Neural progenitor cell (in vitro differentiated cells): Measurements from ENCODE around the gene JCAD. TPM values are rescaled to one million over a fixed set of nuclear protein-coding genes. Genes with fewer than 3 reads are reported as not detected.

ENCODE experiments used
- DNase-seq: peaks from one replicate; pipeline ENCODE4 v3.0.0-alpha.2; 2016; ENCODE audit warnings: low spot score
- H2AFZ ChIP-seq: fragments of 200-600 bp; sonication (generic); replicated peaks from 2 replicates; pipeline ENCODE4 v1.6.1; 2016; ENCODE audit warnings: antibody characterized with exemption
- H3F3A ChIP-seq: fragments of 200-600 bp; sonication (generic); 2 replicates; pipeline ENCODE4 v1.6.1; 2016; ENCODE audit warnings: antibody characterized with exemption, low read depth
- H3K27ac ChIP-seq: fragments of 200-600 bp; sonication (generic); 2 replicates; pipeline ENCODE4 v1.5.1; 2016; ENCODE audit warnings: mild to moderate bottlenecking
- H3K27me3 ChIP-seq: fragments of 200-600 bp; sonication (generic); 2 replicates; pipeline ENCODE4 v1.6.1; 2016; ENCODE audit warnings: mild to moderate bottlenecking, moderate library complexity
- H3K36me3 ChIP-seq: fragments of 200-600 bp; sonication (generic); 2 replicates; pipeline ENCODE4 v1.5.1; 2016
- H3K4me1 ChIP-seq: fragments of 200-600 bp; sonication (generic); 2 replicates; pipeline ENCODE4 v1.6.1; 2016; ENCODE audit warnings: mixed run types
- H3K4me2 ChIP-seq: fragments of 200-600 bp; sonication (generic); 2 replicates; pipeline ENCODE4 v1.6.1; 2016
- H3K4me3 ChIP-seq: fragments of 200-600 bp; sonication (generic); 2 replicates; pipeline ENCODE4 v1.5.1; 2016
- H3K79me2 ChIP-seq: fragments of 200-600 bp; sonication (generic); 2 replicates; pipeline ENCODE4 v1.6.1; 2016; ENCODE audit warnings: low read depth
- H3K9ac ChIP-seq: fragments of 200-600 bp; sonication (generic); 2 replicates; pipeline ENCODE4 v1.6.1; 2016
- H3K9me3 ChIP-seq: fragments of 200-600 bp; sonication (generic); 2 replicates; pipeline ENCODE4 v1.5.1; 2016; ENCODE audit warnings: low read depth
- H4K20me1 ChIP-seq: fragments of 200-600 bp; sonication (generic); 2 replicates; pipeline ENCODE4 v1.6.1; 2016; ENCODE audit warnings: low read depth
- H3K27ac Mint-ChIP-seq: 3 replicates; pipeline ENCODE4 v1.8.0; 2021; ENCODE audit warnings: mixed read lengths
- H3K27me3 Mint-ChIP-seq: 2 replicates; pipeline ENCODE4 v1.8.0; 2022; ENCODE audit warnings: low read depth, mild to moderate bottlenecking, inconsistent platforms, moderate library complexity, mixed read lengths; ENCODE audit not compliant: insufficient read depth
- H3K36me3 Mint-ChIP-seq: 3 replicates; pipeline ENCODE4 v1.8.0; 2021; ENCODE audit warnings: mixed read lengths
- H3K4me1 Mint-ChIP-seq: 3 replicates; pipeline ENCODE4 v1.8.0; 2021; ENCODE audit warnings: mixed read lengths
- H3K4me3 Mint-ChIP-seq: 3 replicates; pipeline ENCODE4 v1.8.0; 2021; ENCODE audit warnings: mild to moderate bottlenecking, moderate library complexity, mixed read lengths
- H3K9me3 Mint-ChIP-seq: 3 replicates; pipeline ENCODE4 v1.8.0; 2020; ENCODE audit warnings: mixed read lengths
- EZH2 ChIP-seq: fragments of 200-600 bp; sonication (generic); IDR thresholded peaks from 2 replicates; pipeline ENCODE4 v1.6.1; 2017; ENCODE audit warnings: antibody characterized with exemption, mild to moderate bottlenecking, moderate library complexity
- EZH2phosphoT487 ChIP-seq: fragments of 200-600 bp; sonication (generic); IDR thresholded peaks from 2 replicates; pipeline ENCODE4 v1.6.1; 2017; ENCODE audit warnings: antibody characterized with exemption
- total RNA-seq: library from RNA; depleted of rRNA; stranded (reverse); fragments of >200 nt; gene quantifications from 2 replicates; pipeline ENCODE4 v1.2.3, GENCODE V29; 2015; ENCODE audit warnings: low replicate concordance
- TF ChIP-seq, protein P1 (sequence below): fragments of 200-600 bp; sonication (generic); IDR thresholded peaks from 2 replicates; pipeline ENCODE4 v1.5.1; 2017; ENCODE audit warnings: antibody characterized with exemption, mild to moderate bottlenecking

Gene JCAD
- total RNA-seq, 1 donor from 2014 or later, result 1.3 TPM

DNA sequence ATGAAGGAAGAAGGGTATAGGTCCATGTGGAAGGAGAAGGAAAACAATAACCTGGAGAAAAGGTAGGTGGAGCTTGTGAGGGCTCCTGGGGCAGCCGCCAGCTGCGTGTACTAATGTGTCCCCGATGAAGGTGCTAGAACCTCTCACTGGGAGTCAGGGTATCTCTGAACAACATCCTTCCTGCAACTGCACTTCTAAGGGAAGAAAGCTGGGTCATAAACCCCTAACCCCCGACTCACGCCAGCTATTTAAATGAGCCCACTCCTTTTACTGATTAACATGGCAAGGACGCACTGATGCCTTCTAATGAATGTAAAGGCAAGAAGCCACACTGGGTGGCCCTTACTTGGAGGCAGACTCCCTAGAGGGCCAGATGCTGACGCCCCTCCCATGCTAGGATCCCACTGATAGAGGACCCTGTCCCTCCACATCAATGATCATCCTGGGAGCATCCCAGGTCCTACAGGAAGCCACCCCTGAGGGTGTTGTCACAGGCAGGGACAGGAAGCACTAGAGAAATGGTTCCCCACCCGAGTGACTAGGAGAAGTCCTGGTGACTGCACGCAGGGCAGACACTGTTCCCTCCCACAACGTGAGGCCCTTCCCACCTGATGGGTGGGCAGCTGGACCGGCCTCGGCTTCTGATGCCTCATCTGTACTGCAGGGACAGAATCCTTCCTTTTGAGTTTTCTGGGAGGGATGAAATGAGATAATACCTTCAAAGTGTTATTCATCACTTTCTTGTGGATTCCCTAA lies 20.4 kb downstream of the JCAD start:
- H3K9me3 ChIP-seq, result no peaks in the 10 kb centered on the region
- peaks cover 12% of the 10 kb centered on the region for H3K4me1 ChIP-seq
- no peaks in the 10 kb centered on the region for H3K36me3 ChIP-seq
- H2AFZ ChIP-seq, result no peak overlapping the region
- H3K27ac Mint-ChIP-seq, result no peak overlapping the region
- peaks cover 13% of the 10 kb centered on the region for H3K4me1 Mint-ChIP-seq
- no peak overlapping the region for H3K4me2 ChIP-seq
- TF ChIP-seq EZH2, result no peak
- TF ChIP-seq, protein P1, sequence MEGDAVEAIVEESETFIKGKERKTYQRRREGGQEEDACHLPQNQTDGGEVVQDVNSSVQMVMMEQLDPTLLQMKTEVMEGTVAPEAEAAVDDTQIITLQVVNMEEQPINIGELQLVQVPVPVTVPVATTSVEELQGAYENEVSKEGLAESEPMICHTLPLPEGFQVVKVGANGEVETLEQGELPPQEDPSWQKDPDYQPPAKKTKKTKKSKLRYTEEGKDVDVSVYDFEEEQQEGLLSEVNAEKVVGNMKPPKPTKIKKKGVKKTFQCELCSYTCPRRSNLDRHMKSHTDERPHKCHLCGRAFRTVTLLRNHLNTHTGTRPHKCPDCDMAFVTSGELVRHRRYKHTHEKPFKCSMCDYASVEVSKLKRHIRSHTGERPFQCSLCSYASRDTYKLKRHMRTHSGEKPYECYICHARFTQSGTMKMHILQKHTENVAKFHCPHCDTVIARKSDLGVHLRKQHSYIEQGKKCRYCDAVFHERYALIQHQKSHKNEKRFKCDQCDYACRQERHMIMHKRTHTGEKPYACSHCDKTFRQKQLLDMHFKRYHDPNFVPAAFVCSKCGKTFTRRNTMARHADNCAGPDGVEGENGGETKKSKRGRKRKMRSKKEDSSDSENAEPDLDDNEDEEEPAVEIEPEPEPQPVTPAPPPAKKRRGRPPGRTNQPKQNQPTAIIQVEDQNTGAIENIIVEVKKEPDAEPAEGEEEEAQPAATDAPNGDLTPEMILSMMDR, result no peak
- no peak for TF ChIP-seq EZH2phosphoT487
- H3K36me3 Mint-ChIP-seq, result peaks cover 5% of the 10 kb centered on the region
- H3K27me3 Mint-ChIP-seq, result peaks cover 2% of the 10 kb centered on the region
- no peaks in the 10 kb centered on the region for H3K9me3 Mint-ChIP-seq
- H3K27ac ChIP-seq, result no peak overlapping the region
- H3K4me3 ChIP-seq, result no peak overlapping the region
- no peak for DNase-seq
- no peak overlapping the region for H3K4me3 Mint-ChIP-seq
- H3K79me2 ChIP-seq, result no peaks in the 10 kb centered on the region
- no peaks in the 10 kb centered on the region for H4K20me1 ChIP-seq
- no peaks in the 10 kb centered on the region for H3K27me3 ChIP-seq
- no peak overlapping the region for H3K9ac ChIP-seq
- no peaks in the 10 kb centered on the region for H3F3A ChIP-seq

GRCh38 chr10:30037620-30038336 lies 21.6 kb downstream of the JCAD start:
- Mint-ChIP-seq H3K27me3 (peaks cover 2% of the 10 kb centered on the region), H3K4me1 (peaks cover 18% of the 10 kb centered on the region), H3K27ac (no peak overlapping the region), H3K9me3 (no peaks in the 10 kb centered on the region), H3K36me3 (peaks cover 5% of the 10 kb centered on the region), H3K4me3 (no peak overlapping the region)
- Histone ChIP-seq H3F3A (no peaks in the 10 kb centered on the region), H3K9me3 (no peaks in the 10 kb centered on the region), H3K79me2 (no peaks in the 10 kb centered on the region), H3K4me3 (no peak overlapping the region), H3K27me3 (no peaks in the 10 kb centered on the region), H3K27ac (no peak overlapping the region), H3K4me2 (no peak overlapping the region), H3K9ac (no peak overlapping the region), H3K36me3 (no peaks in the 10 kb centered on the region), H4K20me1 (no peaks in the 10 kb centered on the region), H2AFZ (no peak overlapping the region), H3K4me1 (peaks cover 12% of the 10 kb centered on the region)
- DNase-seq, result no peak
- TF ChIP-seq EZH2phosphoT487, result no peak
- TF ChIP-seq, protein P1, result no peak
- no peak for TF ChIP-seq EZH2

DNA sequence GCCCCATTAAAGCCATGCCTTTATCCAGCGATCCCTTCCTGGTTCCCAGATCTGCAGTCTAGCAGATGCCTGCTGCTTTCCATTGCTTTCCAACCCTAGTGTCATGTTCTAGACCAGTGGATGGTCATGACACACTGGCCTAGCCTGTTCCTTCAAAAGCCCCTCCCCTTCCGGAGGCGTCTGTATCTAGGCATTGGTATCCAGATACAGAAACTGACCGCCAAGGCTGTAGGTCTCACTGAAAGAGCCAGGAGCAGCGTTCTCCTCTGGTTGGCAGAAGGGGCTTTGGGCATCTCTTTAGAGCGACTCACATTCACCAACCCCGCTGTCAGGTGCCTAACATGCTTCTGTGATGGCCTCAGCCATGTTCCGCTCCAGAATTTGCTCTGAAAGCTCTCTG lies 22.6 kb downstream of the JCAD start:
- Histone ChIP-seq H3K79me2 (no peaks in the 10 kb centered on the region), H3K36me3 (no peaks in the 10 kb centered on the region), H3K27ac (no peak overlapping the region), H3K9me3 (no peaks in the 10 kb centered on the region), H3K9ac (no peak overlapping the region), H3K4me3 (no peak overlapping the region), H2AFZ (no peak overlapping the region), H3F3A (no peaks in the 10 kb centered on the region), H4K20me1 (no peaks in the 10 kb centered on the region), H3K4me2 (no peak overlapping the region), H3K27me3 (no peaks in the 10 kb centered on the region), H3K4me1 (peaks cover 12% of the 10 kb centered on the region)
- H3K9me3 Mint-ChIP-seq, result no peaks in the 10 kb centered on the region
- DNase-seq, result no peak
- no peak overlapping the region for H3K4me3 Mint-ChIP-seq
- H3K27me3 Mint-ChIP-seq, result peaks cover 2% of the 10 kb centered on the region
- TF ChIP-seq, protein P1, result no peak
- TF ChIP-seq EZH2 (no peak), EZH2phosphoT487 (no peak)
- peaks cover 5% of the 10 kb centered on the region for H3K36me3 Mint-ChIP-seq
- H3K4me1 Mint-ChIP-seq, result peaks cover 18% of the 10 kb centered on the region
- H3K27ac Mint-ChIP-seq, result no peak overlapping the region
